HepG2 (cell line): ENCODE data around the gene CLDN14. TPM values are rescaled to one million over a fixed set of nuclear protein-coding genes. Genes with fewer than 3 reads are reported as not detected.

Source experiments
- BHLHE40 ChIP-seq: IDR thresholded peaks from 2 replicates; pipeline ENCODE4 v1.6.1; 2011; ENCODE audit warnings: low read length, improper control_type of control experiment
- BORCS8-MEF2B ChIP-seq: sonication (generic); formaldehyde crosslinking; IDR thresholded peaks from 2 replicates; pipeline ENCODE4 v1.8.0; 2022; ENCODE audit warnings: mild to moderate bottlenecking, missing genetic modification reagents
- CREB1 ChIP-seq, 2 experiments: fragments of 450-650 bp in 1 of 2; IDR thresholded peaks; 2 replicates each; pipeline ENCODE4 v1.6.1; 2016 to 2017; ENCODE audit warnings: control low read depth in 1 of 2, mild to moderate bottlenecking in 1 of 2, missing compliant biosample characterization in 1 of 2, missing genetic modification characterization in 1 of 2
- GABPB1 ChIP-seq: IDR thresholded peaks from 2 replicates; pipeline ENCODE4 v1.6.1; 2016; ENCODE audit warnings: mild to moderate bottlenecking, missing genetic modification reagents, moderate library complexity, missing compliant biosample characterization
- RARA ChIP-seq: IDR thresholded peaks from 2 replicates; pipeline ENCODE4 v1.6.1; 2016; ENCODE audit warnings: missing genetic modification reagents, missing compliant biosample characterization
- SALL1 ChIP-seq: sonication (generic); formaldehyde crosslinking; IDR thresholded peaks from 2 replicates; pipeline ENCODE4 v1.8.0; 2022; ENCODE audit warnings: mild to moderate bottlenecking, missing genetic modification reagents
- SOX5 ChIP-seq: IDR thresholded peaks from 2 replicates; pipeline ENCODE4 v1.6.1; 2016; ENCODE audit warnings: borderline replicate concordance
- TCF7L2 ChIP-seq: IDR thresholded peaks from 2 replicates; pipeline ENCODE4 v1.6.1; 2011; ENCODE audit warnings: mild to moderate bottlenecking, low read depth, low read length, moderate library complexity
- ZMYM4 ChIP-seq: sonication (generic); formaldehyde crosslinking; IDR thresholded peaks from 2 replicates; pipeline ENCODE4 v1.8.1; 2023; ENCODE audit warnings: mild to moderate bottlenecking, missing genetic modification reagents
- ZNF276 ChIP-seq: sonication (generic); formaldehyde crosslinking; IDR thresholded peaks from 2 replicates; pipeline ENCODE4 v1.4.0; 2020; ENCODE audit warnings: mild to moderate bottlenecking, low read depth, missing genetic modification reagents
- ZNF781 ChIP-seq: sonication (generic); formaldehyde crosslinking; IDR thresholded peaks from 2 replicates; pipeline ENCODE4 v1.5.1; 2020; ENCODE audit warnings: borderline replicate concordance, mild to moderate bottlenecking, missing genetic modification reagents; ENCODE audit errors: not compliant biosample characterization
- polyA plus RNA-seq, 8 experiments: library from polyadenylated mRNA; depleted of rRNA in 3 of 8; stranded (reverse) in 7 of 8; unstranded in 1 of 8; fragments of >200 nt; fragmentation: Illumina TruSeq in 4 of 8; extraction: Trizol in 4 of 8; gene quantifications; 2 replicates each; pipeline versions ENCODE4 v1.2.1 to v1.2.3, GENCODE V29; 2011 to 2016; ENCODE audit warnings: low read depth in 4 of 8, missing spikeins in 1 of 8, mixed read lengths in 1 of 8; ENCODE audit not compliant: insufficient read depth in 1 of 8
- total RNA-seq, 5 experiments: library from RNA; depleted of rRNA; stranded (reverse); fragments of >200 nt; fragmentation: Illumina TruSeq; extraction: Trizol; gene quantifications; 2 replicates each; pipeline ENCODE4 v1.2.3, GENCODE V29; 2016; ENCODE audit warnings: low read depth in 1 of 5

Gene CLDN14
- total and polyA plus RNA-seq, 2 of the 13 experiments (the other 11 are each of a cell fraction or from before 2014, with no cell fraction given), result 1.1 to 1.4 TPM

- TF ChIP-seq ZNF276 (CRISPR knock-in tag) (no peak), ZNF781 (no peak), RARA (CRISPR knock-in tag) (0 out of 2 replicates have a peak, but pooled peaks have one; percentile 13), BHLHE40 (peak; percentile 60; the same call in 1 of the 2 replicates), BORCS8-MEF2B (CRISPR knock-in tag) (0 out of 2 replicates have a peak, but pooled peaks have one; percentile 43), GABPB1 (CRISPR knock-in tag) (0 out of 2 replicates have a peak, but pooled peaks have one; percentile 24), SOX5 (CRISPR knock-in tag) (peak; percentile 23; the same call in 1 of the 2 replicates), CREB1 (IDR thresholded peaks at IDR 0.05) (no peak), CREB1 (CRISPR knock-in tag; IDR thresholded peaks at IDR 0.05) (no peak), ZMYM4 (CRISPR knock-in tag) (no peak), TCF7L2 (no peak), SALL1 (peak; percentile 17; the same call in 1 of the 2 replicates)
- TF ChIP-seq, all 625 proteins: peak for 22
Observed at GRCh38 chr21:36429947-36430546, 49.9 kb downstream of the CLDN14 start (continued).
